Hepatocyte (in vitro differentiated cells): ENCODE data around the gene P2RY12.

Experiments
- CTCF ChIP-seq: fragments of 200-600 bp; sonication (generic); IDR thresholded peaks from 2 replicates; pipeline ENCODE4 v1.5.1; 2016; ENCODE audit warnings: antibody characterized with exemption, mild to moderate bottlenecking; ENCODE audit not compliant: poor library complexity
- EZH2 ChIP-seq: fragments of 200-600 bp; sonication (generic); IDR thresholded peaks from 2 replicates; pipeline ENCODE4 v1.6.1; 2016; ENCODE audit warnings: antibody characterized with exemption, mild to moderate bottlenecking, borderline replicate concordance

- TF ChIP-seq CTCF (no peak), EZH2 (no peak)
Measured at GRCh38 chr3:151421938-151422337, 37.4 kb upstream of the P2RY12 start.
